Posterior cingulate gyrus (tissue), 11 donors: ENCODE measurements around the gene ITGA11.

Experiments
- DNase-seq, 10 donors: peaks; one replicate each; pipeline versions ENCODE4 v3.0.0 to v3.0.0-alpha.2; 2020 to 2021; ENCODE audit warnings: mixed read lengths in 3 of 10
- intact Hi-C: fragments of 100-400 bp; cut with DNase I; formaldehyde crosslinking; loops from one replicate; pipeline ENCODE4 v1.15.1; 2023

The ITGA11 gene

GRCh38 chr15:68262514-68263356 is 169.2 kb downstream of the ITGA11 start:
- intact Hi-C loops = no loop called here
- no peak for DNase-seq

- intact Hi-C loops = no loop called here
- DNase-seq = no peak
Observed at GRCh38 chr15:68261980-68262379, 170.0 kb downstream of the ITGA11 start.

- DNase-seq = no peak
- intact Hi-C loops = no loop called here
Observed at GRCh38 chr15:68261241-68261640, 170.7 kb downstream of the ITGA11 start.

GRCh38 chr15:68259883-68260282 is 172.1 kb downstream of the ITGA11 start:
- DNase-seq = no peak
- intact Hi-C loops = no loop called here

- no peak for DNase-seq
- intact Hi-C loops = no loop called here
Observed at GRCh38 chr15:68258692-68259091, 173.3 kb downstream of the ITGA11 start.

GRCh38 chr15:68256675-68257450 is 175.1 kb downstream of the ITGA11 start:
- DNase-seq = peak; percentile 86 to 98 (median 90)
- intact Hi-C loops = loop anchor here (1.0 kb wide), 1 partner anchor 20 kb away; the partner anchor contains the start of gene FEM1B

- intact Hi-C loops = loop anchor here (5.0 kb wide), 1 partner anchor 129 kb away; no protein-coding TSS in a partner anchor
- peak in 1 of 10 donors; percentile 35 for DNase-seq
Observed at GRCh38 chr15:68252925-68253534, 178.9 kb downstream of the ITGA11 start.

- intact Hi-C loops = no loop called here
Observed at GRCh38 chr15:68249058-68249713, 182.8 kb downstream of the ITGA11 start.

More at GRCh38 chr15:68249058-68249713, 182.8 kb downstream of the ITGA11 start:
- no peak for DNase-seq
